Prostate gland (tissue), 2 donors: ENCODE results near the gene SLC10A2.

Experiments used
- CTCF ChIP-seq, 4 experiments: fragments of 200-600 bp in 2 of 4; fragments of 450-650 bp in 2 of 4; sonication (generic) in 2 of 4; IDR thresholded peaks; 1 replicate in 3 of 4; 2 replicates in 1 of 4; pipeline ENCODE4 v1.5.1; 2016 to 2019; ENCODE audit warnings: antibody characterized with exemption in 4 of 4, mild to moderate bottlenecking in 2 of 4, moderate library complexity in 2 of 4
- POLR2A ChIP-seq: fragments of 450-650 bp; IDR thresholded peaks from one replicate; pipeline ENCODE4 v1.6.1; 2016; ENCODE audit warnings: antibody characterized with exemption, mild to moderate bottlenecking

- no peak for TF ChIP-seq CTCF (IDR thresholded peaks at IDR 0.05)
- TF ChIP-seq POLR2A: no peak
Measured at GRCh38 chr13:103098535-103098934, 32.3 kb upstream of the SLC10A2 start.
